Measurements from ENCODE around the gene RANBP3L. TPM values are rescaled to one million over a fixed set of nuclear protein-coding genes. Genes with fewer than 3 reads are reported as not detected.
A peak's percentile ranks its signal among the peaks of the same experiment; 100 is the strongest.

RANBP3L gene
- total and polyA plus RNA-seq, 4 donors, result 0.33 to 9.2 (median 2.1) TPM

- no peaks in the 10 kb centered on the region for H3K27me3 ChIP-seq (ENCODE audit: control insufficient read depth in 4 of 4, insufficient read depth in 4 of 4, low read length in 3 of 4)
These were observed 58.9 kb downstream of the RANBP3L start for GRCh38 chr5:36242534-36243485.

DNA sequence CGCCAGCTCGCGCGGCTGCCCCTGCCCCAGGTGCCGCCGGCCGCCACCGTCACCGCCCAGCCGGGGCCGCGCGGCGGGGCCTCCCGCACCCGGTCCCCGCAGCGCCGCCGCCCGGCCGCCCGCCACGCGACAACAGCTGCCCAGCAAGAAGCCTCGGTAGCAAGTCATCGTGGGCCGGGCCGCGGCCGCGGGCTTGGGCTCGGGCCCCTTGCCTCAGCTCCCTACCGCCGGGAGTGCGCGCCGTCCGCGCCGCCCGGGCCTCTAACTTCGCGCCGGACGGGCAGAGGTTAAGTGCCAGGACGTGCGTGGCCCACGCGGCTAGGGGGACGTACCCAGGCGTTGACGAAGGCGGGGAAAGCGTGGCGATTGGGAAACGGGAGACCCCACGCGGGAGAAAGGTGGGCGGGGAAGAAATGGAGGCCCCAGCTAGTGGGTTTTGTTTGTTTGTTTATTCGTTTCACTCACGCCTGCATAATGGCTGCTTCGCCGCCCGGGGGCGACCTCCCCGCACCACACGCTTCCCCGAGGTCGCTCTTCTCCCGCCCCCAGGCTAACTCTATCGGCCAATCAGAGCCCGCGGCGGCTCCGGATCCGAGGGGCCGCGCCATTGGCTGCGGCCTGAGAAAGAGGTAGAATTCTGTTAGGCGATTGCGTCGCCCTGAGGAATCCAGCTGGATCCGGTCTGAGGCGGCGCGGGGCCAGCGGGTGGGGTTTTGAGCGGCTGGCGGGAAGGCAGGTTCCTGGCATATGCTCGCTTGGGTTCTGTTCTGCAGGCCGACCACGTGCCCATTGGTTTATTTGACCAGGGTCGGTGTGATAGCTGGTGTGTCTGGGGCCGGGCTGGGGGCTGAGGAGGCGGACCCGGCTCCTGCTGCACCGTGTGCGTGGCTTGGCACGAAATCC, 59.8 kb downstream of the RANBP3L start, which contains the start of gene NADK2:
Gene NADK2 (minus strand): TSS at position 295 of the 903 bp plus-strand sequence. CDS start 127 bp downstream, at position 168.
- Histone ChIP-seq H3K27me3 (ENCODE audit: control insufficient read depth in 4 of 4, insufficient read depth in 4 of 4, low read length in 3 of 4) (no peaks in the 10 kb centered on the region), H3K4me1 (ENCODE audit: control insufficient read depth in 4 of 4, insufficient read depth in 4 of 4, low read length in 3 of 4) (peaks cover 3 to 38% (median 21%) of the 10 kb centered on the region in 4 donors), H3K9ac (ENCODE audit: low read depth in 1 of 2, low read length in 2 of 2) (peak within 1 kb of the TSS; percentile 87 to 99), H3K9me3 (ENCODE audit: control insufficient read depth in 4 of 4, low read length in 3 of 4) (no peaks in the 10 kb centered on the region), H3K27ac (ENCODE audit: low read depth in 1 of 2, low read length in 2 of 2) (peak within 1 kb of the TSS; percentile 98 to 99), H3K36me3 (ENCODE audit: control insufficient read depth in 4 of 4, insufficient read depth in 3 of 4, low read depth in 1 of 4, low read length in 3 of 4) (no peaks in the 10 kb centered on the region), H3K4me3 (ENCODE audit: low read depth in 1 of 3, low read length in 3 of 3) (peak within 1 kb of the TSS; percentile 69 to 88 (median 70))
- TF ChIP-seq FOXA1 (IDR thresholded peaks at IDR 0.05) (no peak), TAF1 (conservative IDR thresholded peaks at IDR 0.05) (peak; percentile 36), RAD21 (IDR thresholded peaks at IDR 0.05) (peak; percentile 79 to 85), YY1 (IDR thresholded peaks at IDR 0.05) (peak; percentile 97), GABPA (IDR thresholded peaks at IDR 0.05 in 1 of 2, conservative IDR thresholded peaks at IDR 0.05 in 1 of 2) (no peak), REST (IDR thresholded peaks at IDR 0.05) (peak; percentile 43), EGR1 (IDR thresholded peaks at IDR 0.05; ENCODE audit: low read depth in 2 of 2) (peak; percentile 74 to 83), ATF3 (IDR thresholded peaks at IDR 0.05) (no peak), JUND (IDR thresholded peaks at IDR 0.05) (peak in 1 of 2 donors; percentile 23), RXRA (IDR thresholded peaks at IDR 0.05) (peak; percentile 66 to 69), FOXA2 (IDR thresholded peaks at IDR 0.05) (peak; percentile 22), SP1 (IDR thresholded peaks at IDR 0.05) (peak; percentile 85), NR2F2 (IDR thresholded peaks at IDR 0.05) (peak; percentile 54), MAX (IDR thresholded peaks at IDR 0.05) (peak; percentile 90), HNF4A (conservative IDR thresholded peaks at IDR 0.05) (no peak), HNF4G (IDR thresholded peaks at IDR 0.05) (no peak)
- TF ChIP-seq, protein P1, sequence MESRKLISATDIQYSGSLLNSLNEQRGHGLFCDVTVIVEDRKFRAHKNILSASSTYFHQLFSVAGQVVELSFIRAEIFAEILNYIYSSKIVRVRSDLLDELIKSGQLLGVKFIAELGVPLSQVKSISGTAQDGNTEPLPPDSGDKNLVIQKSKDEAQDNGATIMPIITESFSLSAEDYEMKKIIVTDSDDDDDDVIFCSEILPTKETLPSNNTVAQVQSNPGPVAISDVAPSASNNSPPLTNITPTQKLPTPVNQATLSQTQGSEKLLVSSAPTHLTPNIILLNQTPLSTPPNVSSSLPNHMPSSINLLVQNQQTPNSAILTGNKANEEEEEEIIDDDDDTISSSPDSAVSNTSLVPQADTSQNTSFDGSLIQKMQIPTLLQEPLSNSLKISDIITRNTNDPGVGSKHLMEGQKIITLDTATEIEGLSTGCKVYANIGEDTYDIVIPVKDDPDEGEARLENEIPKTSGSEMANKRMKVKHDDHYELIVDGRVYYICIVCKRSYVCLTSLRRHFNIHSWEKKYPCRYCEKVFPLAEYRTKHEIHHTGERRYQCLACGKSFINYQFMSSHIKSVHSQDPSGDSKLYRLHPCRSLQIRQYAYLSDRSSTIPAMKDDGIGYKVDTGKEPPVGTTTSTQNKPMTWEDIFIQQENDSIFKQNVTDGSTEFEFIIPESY (IDR thresholded peaks at IDR 0.05), result peak; percentile 73
- TF ChIP-seq, protein P2, sequence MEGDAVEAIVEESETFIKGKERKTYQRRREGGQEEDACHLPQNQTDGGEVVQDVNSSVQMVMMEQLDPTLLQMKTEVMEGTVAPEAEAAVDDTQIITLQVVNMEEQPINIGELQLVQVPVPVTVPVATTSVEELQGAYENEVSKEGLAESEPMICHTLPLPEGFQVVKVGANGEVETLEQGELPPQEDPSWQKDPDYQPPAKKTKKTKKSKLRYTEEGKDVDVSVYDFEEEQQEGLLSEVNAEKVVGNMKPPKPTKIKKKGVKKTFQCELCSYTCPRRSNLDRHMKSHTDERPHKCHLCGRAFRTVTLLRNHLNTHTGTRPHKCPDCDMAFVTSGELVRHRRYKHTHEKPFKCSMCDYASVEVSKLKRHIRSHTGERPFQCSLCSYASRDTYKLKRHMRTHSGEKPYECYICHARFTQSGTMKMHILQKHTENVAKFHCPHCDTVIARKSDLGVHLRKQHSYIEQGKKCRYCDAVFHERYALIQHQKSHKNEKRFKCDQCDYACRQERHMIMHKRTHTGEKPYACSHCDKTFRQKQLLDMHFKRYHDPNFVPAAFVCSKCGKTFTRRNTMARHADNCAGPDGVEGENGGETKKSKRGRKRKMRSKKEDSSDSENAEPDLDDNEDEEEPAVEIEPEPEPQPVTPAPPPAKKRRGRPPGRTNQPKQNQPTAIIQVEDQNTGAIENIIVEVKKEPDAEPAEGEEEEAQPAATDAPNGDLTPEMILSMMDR (IDR thresholded peaks at IDR 0.05; ENCODE audit: low read depth, low read length, missing input control), result peak; percentile 87
- WGBS, result under 1% methylated on average over 100 of the region's 100 CpGs
- DNase-seq (ENCODE audit: low spot score), result peak; percentile 94

More at GRCh38 chr5:36242534-36243485, 58.9 kb downstream of the RANBP3L start:
- H3K9ac ChIP-seq (ENCODE audit: low read depth in 1 of 2, low read length in 2 of 2), result peak overlapping the region; percentile 47 to 55
- H3K9me3 ChIP-seq (ENCODE audit: control insufficient read depth in 4 of 4, low read length in 3 of 4), result no peaks in the 10 kb centered on the region
- TF ChIP-seq HNF4G (IDR thresholded peaks at IDR 0.05) (peak; percentile 74), HNF4A (conservative IDR thresholded peaks at IDR 0.05) (peak; percentile 78 to 91), TAF1 (conservative IDR thresholded peaks at IDR 0.05) (peak; percentile 28), GABPA (IDR thresholded peaks at IDR 0.05 in 1 of 2, conservative IDR thresholded peaks at IDR 0.05 in 1 of 2) (no peak), JUND (IDR thresholded peaks at IDR 0.05) (peak; percentile 39 to 47), EGR1 (IDR thresholded peaks at IDR 0.05; ENCODE audit: low read depth in 2 of 2) (peak in 1 of 2 donors; percentile 3), FOXA2 (IDR thresholded peaks at IDR 0.05) (peak; percentile 10), RXRA (IDR thresholded peaks at IDR 0.05) (peak in 1 of 2 donors; percentile 69), SP1 (IDR thresholded peaks at IDR 0.05) (no peak), ATF3 (IDR thresholded peaks at IDR 0.05) (peak; percentile 63)
- H3K27ac ChIP-seq (ENCODE audit: low read depth in 1 of 2, low read length in 2 of 2), result peak overlapping the region; percentile 98 to 99
- peak; percentile 43 for DNase-seq (ENCODE audit: low spot score)
- peak overlapping the region; percentile 29 to 70 (median 59) for H3K4me3 ChIP-seq (ENCODE audit: low read depth in 1 of 3, low read length in 3 of 3)
- 25% methylated on average over 24 of the region's 24 CpGs for WGBS
- H3K4me1 ChIP-seq (ENCODE audit: control insufficient read depth in 4 of 4, insufficient read depth in 4 of 4, low read length in 3 of 4), result peaks cover under 1 to 28% (median 16%) of the 10 kb centered on the region in 4 donors
- no peaks in the 10 kb centered on the region for H3K36me3 ChIP-seq (ENCODE audit: control insufficient read depth in 4 of 4, insufficient read depth in 3 of 4, low read depth in 1 of 4, low read length in 3 of 4)

Measured in liver (tissue), 9 donors.